AG09319 (cell line): ENCODE results near the gene MR1.
A peak's percentile ranks its signal among the peaks of the same experiment; 100 is the strongest.

Experiments
- DNase-seq: peaks from one replicate; pipeline ENCODE4 v3.0.0-alpha.2; 2010; ENCODE audit warnings: low read depth; ENCODE audit errors: extremely low read depth
- TF ChIP-seq, protein P1 (sequence below): IDR thresholded peaks from 2 replicates; pipeline ENCODE4 v1.5.1; 2011; ENCODE audit warnings: low read depth, mild to moderate bottlenecking, inconsistent platforms, low read length, moderate library complexity

MR1 gene

GRCh38 chr1:181083842-181084605 lies 50.2 kb downstream of the MR1 start:
- DNase-seq, result no peak
- TF ChIP-seq, protein P1, sequence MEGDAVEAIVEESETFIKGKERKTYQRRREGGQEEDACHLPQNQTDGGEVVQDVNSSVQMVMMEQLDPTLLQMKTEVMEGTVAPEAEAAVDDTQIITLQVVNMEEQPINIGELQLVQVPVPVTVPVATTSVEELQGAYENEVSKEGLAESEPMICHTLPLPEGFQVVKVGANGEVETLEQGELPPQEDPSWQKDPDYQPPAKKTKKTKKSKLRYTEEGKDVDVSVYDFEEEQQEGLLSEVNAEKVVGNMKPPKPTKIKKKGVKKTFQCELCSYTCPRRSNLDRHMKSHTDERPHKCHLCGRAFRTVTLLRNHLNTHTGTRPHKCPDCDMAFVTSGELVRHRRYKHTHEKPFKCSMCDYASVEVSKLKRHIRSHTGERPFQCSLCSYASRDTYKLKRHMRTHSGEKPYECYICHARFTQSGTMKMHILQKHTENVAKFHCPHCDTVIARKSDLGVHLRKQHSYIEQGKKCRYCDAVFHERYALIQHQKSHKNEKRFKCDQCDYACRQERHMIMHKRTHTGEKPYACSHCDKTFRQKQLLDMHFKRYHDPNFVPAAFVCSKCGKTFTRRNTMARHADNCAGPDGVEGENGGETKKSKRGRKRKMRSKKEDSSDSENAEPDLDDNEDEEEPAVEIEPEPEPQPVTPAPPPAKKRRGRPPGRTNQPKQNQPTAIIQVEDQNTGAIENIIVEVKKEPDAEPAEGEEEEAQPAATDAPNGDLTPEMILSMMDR, result peak; percentile 49

GRCh38 chr1:181084606-181084969 lies 50.8 kb downstream of the MR1 start:
- TF ChIP-seq, protein P1, result no peak
- no peak for DNase-seq

- TF ChIP-seq, protein P1, result no peak
- no peak for DNase-seq
These were observed 52.3 kb downstream of the MR1 start for GRCh38 chr1:181086091-181086490.

DNA sequence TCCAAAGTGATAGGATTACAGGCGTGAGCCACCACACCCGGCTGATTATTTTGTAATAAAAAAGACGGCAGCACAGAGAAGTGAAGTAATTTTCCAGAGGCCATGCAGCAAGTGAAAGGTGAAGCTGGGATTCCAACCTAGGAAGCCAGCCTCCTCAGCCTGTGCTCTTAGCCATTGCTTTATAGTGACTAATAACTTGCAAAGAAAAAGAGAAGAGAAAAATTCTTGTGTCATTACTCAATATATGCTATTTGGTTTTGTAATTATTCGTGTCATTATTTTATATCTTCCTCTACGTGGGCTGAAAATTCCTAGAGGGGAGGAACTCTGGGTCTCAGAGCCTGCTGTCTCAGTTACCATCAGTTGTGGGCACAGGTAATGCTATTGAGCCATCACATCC lies 53.1 kb downstream of the MR1 start:
- TF ChIP-seq, protein P1, result no peak
- no peak for DNase-seq

GRCh38 chr1:181087400-181087901 lies 53.7 kb downstream of the MR1 start:
- no peak for DNase-seq
- TF ChIP-seq, protein P1, result no peak

GRCh38 chr1:181088079-181089016 lies 54.6 kb downstream of the MR1 start, which contains the start of gene IER5:
IER5 (plus strand) TSS chr1:181088700; CDS start chr1:181088903, 203 bp downstream.
- peak; percentile 85 for DNase-seq

More at GRCh38 chr1:181088079-181089016, 54.6 kb downstream of the MR1 start, which contains the start of gene IER5:
- TF ChIP-seq, protein P1, result no peak
